Activated T-helper 9 cell treated with anti-CD3 and anti-CD28 coated beads, Interleukin-2, amount 50 U/mL, for 16 hours (primary cell): ENCODE data around the gene HOXC10.

Experiments used
- DNase-seq: peaks from one replicate; pipeline ENCODE4 v3.0.0-alpha.2; 2020; ENCODE audit warnings: low read depth

HOXC10 gene

DNA sequence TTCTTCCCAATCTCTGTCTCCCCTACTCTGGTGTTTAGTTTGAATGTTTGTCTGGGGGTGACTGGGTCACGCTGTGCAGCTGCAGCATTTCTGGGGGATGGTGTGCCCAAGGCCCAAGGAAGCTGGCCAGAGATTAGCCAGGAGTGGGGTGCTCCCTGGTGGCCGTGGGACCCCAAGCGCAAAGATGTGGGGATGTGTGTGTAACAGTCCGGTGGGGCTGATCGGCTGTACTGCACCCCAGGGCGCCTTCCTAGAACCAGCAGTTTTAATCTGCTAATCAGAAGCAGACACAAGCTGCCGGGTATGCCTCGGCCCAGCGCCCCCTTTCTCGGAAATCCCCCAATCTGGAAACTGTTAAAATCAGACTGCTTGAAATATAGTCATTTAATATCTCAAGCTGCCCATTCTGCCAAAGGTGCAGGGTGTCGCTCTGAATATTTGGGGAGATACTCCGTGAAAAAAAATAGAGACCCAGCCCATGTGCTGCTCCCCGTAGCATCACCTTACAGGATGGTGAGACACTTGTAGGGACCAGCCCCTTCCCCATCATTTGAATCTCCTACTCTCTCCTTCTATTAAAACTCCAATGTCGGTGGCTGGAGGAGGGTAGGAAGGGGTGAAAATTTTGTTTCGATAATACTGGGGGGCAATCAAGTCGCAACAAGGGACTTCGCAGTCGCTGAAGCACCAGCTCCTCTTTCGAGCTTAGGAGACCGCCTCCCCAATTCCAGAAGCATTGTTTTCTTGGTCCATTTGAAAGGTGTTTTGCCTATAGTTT is 19.3 kb downstream of the HOXC10 start:
- DNase-seq, result no peak

- DNase-seq, result no peak
Observed at GRCh38 chr12:54004841-54005530, 20.0 kb downstream of the HOXC10 start.

DNA sequence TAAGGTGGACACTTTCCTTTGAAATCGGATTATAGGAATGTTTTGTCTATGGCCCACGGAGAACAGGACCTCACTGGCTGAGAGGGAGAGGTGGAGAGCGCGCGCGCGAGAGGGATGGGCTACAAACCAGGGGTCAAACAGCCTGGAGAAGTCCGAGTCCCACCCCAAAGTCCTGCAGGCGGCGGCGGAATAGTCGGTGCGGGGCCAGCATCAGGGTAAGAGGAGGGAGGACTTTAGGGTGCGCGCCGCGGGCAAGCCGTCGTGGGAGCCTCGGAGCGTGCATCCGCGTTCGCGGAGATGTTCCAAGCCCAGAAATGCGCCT is 20.5 kb downstream of the HOXC10 start:
- no peak for DNase-seq

GRCh38 chr12:54005853-54006558 is 21.1 kb downstream of the HOXC10 start:
- DNase-seq, result peak; percentile 74

DNA sequence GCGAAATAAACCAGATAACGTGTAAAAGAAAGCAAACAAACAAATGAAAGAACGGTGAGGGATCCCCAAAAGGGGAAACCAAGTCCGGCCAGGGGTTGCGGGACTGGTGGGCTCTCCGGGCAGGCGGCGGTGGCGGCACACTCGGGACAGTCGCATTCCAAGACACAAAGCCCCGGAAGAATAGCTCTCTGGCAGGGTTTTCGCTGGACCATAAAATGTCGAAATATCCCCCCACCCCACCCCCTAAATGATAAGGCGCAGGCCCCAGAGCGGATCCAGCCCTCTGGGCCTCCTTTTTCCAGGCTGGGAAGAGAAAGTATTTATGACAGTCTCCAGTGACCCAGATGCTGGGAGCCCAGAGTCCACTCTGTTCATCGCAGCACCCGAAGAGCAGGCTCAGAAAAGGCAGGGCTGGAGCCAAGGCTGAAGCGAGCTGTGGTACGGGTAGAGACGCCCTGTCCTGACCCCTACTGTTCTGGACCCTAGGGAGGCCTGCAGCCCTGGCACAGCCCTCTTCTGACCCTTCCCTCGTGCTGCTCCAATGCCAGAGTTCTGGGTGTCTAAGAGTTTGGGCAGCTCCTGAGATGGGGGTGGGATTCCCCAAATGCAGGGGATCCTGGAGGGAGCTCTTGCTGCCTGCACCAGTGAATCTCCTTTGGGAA is 21.7 kb downstream of the HOXC10 start:
- DNase-seq, result no peak

DNA sequence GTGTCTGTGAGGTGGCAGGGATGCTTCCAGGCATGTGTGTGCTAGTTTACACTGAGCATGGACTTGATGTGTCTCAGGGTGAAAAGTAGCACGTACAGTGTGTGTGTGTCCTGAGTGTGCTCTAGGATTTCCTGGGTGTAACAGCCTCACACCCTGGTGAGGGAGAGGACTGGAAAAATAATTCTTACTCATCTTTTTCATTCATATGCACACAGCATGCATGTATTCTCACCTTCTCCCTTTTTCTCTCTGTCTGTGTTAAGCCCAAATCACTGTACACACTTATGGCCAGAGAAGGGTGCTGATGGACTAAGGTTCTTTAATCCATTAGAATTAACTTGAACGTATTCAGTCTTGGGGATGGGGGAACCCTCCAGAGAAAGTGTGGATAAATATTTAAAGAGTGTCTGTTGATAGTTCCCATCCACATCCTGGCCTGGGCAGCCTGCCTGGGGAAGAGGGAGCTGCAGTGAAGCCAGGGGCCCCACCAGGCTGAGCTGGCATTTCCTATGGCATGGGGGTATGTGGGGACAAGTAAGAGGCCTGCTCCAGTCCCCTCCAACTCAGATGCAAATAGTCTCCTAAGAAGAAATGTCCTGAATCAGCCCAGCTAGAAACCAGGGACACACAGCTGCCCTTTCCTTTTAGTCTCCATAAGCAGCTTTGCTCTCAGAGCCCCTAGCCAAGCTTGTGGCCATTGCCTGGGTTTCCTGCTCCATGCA is 22.8 kb downstream of the HOXC10 start:
- DNase-seq, result no peak

DNA sequence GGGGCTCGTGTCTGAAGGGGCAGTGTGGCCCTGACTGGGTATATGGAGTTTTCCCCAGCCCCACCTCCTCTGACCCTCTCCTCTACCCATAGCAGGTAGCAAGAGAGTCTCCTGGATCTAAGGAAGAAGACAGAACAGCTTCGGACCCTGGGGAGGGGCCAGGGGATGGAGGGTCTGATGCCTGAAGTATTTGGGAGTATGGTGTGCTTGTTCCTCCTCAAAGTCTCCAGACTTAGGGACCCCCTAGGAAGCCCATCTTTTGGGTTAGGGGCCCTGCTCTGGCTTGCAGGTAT is 23.3 kb downstream of the HOXC10 start:
- no peak for DNase-seq

- no peak for DNase-seq
Observed at GRCh38 chr12:54009171-54010052, 24.5 kb downstream of the HOXC10 start.

DNA sequence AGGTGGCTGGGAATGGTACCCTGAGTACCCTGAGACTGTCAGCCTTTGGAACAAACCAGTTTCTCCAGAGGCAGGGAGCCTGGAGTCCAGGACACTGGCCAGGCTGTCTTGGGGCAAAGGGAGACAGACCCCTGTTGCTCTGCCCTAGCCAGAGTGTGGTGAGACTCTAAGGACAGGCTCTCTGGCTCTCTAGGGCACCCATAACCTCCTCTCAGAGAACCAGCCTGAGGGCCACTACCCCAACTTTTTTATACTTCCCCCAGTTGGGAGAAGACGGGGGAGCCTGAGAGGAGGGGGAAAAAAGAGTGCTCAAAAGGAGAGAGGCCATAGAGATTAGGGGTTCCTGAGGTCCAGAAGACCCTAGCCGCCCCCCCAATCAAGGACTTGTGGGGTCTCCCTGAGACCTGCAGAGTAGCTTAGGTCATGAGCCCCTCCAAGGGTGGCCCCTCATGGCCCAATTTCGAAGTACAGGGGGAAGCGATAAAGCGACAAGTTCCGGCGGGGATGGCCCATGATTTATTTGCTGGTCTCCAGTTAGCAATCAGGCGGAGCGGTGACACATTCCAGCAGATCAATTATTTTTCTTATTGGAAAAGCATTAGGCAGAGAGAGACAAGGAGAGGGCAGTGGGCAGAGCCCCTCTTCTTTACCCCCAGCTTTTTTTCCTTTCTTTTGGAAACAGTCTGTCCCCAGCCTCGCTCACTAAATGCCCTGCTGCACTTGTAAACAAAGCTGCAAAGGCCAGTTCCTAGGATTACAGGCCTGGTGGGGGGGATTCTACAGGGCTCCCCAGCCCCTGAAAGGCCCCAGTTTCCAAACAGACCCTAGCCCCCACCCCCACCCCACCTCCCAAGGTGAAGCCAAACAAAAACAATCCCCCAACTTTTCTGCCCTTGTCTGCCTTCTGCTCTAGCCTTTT is 25.4 kb downstream of the HOXC10 start:
- no peak for DNase-seq

DNA sequence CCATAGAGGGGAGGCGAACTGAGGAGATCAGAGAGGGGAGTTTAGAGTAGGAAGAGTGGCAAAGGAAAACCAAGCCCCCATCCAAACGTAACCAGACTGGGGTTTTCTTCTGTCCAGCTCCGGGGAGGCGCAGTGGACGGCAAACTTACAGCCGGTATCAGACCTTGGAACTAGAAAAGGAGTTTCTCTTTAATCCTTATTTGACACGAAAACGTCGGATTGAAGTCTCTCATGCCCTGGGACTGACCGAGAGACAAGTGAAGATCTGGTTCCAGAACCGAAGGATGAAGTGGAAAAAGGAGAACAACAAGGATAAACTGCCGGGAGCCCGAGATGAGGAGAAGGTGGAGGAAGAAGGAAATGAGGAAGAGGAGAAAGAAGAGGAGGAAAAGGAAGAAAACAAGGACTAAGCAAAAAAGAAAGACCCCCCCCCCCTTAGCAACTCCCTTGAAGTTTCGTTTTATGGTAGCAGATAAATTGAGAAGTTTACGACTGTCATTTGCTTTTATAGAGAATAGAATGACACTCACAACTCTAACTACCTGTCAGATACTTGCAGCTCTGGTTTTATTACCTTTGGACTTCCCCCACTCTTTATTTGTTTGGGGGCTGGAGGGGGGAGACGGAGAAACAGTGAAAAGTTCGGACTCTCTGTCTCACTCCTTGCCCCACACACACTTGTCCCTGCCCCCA is 26.2 kb downstream of the HOXC10 start:
- DNase-seq, result no peak

DNA sequence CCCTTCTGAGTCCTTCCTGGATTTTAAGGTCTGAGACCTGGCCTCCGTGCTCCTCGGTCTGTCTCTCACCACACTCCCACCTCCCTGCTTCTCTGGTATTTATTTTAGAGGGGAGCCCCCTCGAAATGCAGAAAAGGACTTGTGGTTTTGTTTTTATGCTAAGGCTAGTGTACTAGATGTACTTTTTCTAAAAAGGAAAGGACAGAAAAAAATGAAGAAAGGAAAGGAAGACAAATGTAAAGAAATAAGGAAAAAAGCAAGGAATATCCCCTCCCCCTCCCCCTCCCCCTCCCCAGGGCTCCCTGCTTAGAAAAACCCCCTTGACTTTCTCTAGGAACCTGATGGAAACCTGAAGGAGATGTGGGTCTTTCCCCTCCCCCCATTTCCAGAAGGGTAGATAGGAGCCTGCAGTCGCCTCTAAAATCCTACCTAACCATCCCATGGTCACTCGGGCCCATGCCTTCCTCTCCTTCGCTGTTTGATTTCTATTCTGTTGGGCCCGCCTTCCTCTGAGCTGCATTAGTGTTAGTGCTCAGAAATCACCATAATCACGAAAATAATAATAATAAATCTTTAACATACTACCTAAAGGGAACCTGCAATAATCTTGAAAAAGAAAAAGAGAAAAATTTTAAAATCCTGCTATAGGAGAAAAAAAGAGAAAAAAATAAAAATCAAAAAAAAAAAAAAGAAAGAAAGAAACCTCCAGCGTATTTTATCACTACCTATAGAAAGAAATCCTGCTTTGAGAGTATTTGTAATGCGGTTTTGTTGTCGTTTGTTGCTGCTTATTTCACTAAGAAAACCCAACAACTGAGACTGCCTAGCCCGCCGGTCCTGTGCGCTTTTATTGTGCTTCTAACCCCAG is 27.0 kb downstream of the HOXC10 start:
- DNase-seq, result no peak

DNA sequence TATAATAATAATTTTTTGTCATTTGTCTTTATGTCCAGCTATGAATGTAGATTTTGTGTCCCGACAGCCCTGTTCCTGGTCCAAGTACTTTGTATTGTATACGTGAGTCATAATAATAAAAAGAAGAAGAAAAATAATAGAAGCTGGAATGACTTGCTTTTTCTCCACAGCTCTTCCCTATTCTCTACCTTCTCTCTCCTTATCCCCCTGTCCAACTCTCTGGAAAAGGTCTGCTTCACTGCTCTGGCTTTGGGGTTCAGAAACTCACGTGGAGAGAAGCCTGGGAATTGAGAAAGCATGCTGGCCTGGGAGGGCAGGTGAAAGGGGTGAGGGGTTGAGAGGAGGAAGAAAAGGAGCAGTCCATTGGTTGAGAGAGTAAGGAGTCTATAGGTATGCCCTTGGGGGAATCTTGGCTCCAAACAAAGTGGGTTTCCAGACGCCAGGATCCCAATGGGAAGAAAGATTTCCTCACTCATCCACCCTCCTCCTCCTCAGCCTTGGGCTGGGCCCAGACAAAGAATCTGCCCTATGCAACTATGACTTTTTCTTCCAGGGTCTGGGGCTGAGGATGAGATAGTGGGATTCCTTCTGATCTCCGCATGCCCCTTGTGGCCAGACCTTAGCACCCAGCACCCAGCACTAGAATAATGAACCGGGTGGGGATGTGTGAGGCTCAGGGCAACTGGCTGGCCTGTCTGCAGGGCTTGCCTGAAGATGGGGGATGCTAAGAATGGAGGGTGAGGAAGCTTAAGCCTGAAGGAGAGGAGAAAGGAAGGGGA is 27.9 kb downstream of the HOXC10 start:
- DNase-seq, result no peak

DNA sequence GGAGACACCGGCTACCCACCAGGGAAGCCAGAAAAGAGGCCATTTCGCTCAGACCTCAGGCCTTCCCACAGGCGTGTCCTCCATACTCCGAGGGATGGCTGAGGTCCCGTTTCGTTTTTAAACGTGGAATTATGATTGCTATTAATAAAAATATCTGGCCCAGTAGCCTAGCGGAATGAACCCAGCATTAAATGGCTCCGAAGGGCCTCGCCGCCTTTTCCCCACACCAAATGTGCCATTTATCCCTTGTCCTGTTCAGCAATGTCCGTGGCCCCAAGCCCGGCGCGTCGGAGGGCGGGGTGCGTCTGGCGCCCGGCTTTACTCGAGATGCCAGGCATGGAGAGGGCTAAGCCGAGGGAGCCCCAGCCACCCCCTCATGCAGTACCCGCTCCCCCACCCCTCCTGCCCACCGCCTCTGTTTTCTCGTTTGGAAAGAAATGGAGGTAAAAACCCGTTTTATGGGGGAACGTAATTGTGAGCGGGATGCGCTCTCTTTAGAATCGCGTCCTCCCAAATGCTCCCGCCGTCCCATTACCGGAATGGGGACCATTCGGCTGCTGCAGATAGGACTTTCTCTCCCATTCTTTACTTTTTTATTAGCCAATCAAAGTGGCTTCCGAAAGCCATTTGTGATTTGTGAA is 29.6 kb downstream of the HOXC10 start:
- no peak for DNase-seq

DNA sequence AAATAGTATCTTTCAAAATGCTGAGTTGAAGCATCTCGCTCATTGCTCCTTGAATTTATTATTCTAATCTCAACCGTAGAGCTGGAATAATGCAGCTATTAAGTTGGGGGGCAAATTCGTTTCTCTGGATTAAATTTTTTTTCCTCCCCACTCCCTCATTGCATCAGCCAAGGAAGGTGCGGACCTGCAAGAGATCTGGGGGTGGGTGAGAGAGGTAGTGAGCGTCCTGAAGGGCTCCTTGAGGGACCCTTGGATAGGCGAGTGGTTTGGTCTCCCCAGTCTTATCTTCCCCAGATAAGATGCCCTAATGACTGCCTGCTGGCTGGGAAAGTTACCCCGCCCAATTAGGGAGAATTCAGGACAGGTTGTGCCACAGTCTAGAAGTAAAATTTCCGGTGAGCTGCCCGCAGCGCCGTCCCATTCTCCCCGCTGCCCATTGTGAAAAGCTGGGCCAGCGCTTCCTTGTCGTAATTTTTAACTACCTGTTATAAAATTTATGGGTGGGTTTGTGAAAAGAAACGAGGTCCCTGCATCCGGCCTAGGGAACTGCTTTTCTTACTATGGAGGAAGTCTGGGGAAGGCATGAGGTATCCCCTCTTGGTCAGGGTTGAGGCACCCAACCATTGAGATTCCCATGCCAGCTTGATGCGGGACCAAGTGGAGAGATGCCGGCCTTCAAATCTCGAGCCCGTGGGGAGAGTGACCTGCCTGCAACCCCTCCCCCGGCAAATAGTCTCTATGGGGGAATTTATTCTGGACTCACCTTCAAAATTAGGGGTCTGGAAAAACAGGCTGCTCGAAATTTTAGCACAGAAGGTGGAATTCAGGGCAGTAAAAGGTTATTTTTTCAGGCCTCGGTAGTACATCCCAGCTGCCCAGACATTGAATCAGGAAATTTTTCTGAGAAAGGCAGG is 30.3 kb downstream of the HOXC10 start:
- DNase-seq, result no peak

DNA sequence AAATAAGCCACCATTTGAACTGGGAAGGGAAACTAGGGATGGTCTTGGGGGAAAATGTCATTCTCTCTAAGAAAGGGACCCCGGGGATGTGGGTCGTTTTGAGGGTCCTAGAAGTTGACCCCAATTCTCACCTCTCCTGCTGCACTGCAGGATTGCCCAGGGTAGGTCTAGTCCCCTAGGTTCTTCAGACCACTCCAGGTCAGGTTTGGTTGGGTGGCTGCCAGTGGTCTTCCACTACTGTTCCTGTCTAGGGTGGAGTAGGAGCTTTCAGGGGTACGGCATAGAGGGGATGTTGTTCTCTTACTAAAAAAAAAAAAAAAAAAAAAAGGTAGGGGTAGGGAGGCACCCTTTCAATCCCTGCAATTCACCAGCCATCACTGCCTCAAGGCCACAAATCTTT is 31.1 kb downstream of the HOXC10 start:
- no peak for DNase-seq

GRCh38 chr12:54016478-54016964 is 31.6 kb downstream of the HOXC10 start:
- no peak for DNase-seq
